GM21381 (cell line): ENCODE results near the gene NISCH.

Experiments used
- ATAC-seq: cut with Tn5 transposase; IDR thresholded peaks from one replicate; pipeline ENCODE4 v1.9.1; 2021; ENCODE audit warnings: mild to moderate bottlenecking, moderate library complexity; ENCODE audit not compliant: unreplicated experiment

NISCH gene

GRCh38 chr3:52535411-52536111 lies 80.2 kb downstream of the NISCH start:
- no peak for ATAC-seq

- ATAC-seq: no peak
Measured at GRCh38 chr3:52536112-52536368, 80.6 kb downstream of the NISCH start.

GRCh38 chr3:52536369-52537164 lies 81.2 kb downstream of the NISCH start, which contains the start of gene UQCC5:
Gene UQCC5, plus strand, starts transcription at chr3:52536605. Its CDS starts 151 bp downstream, at chr3:52536756.
- peak; percentile 83 for ATAC-seq

GRCh38 chr3:52537165-52537620 lies 81.8 kb downstream of the NISCH start:
- no peak for ATAC-seq

GRCh38 chr3:52537726-52538421 lies 82.5 kb downstream of the NISCH start:
- ATAC-seq: no peak

- no peak for ATAC-seq
Measured at GRCh38 chr3:52539010-52539653, 83.7 kb downstream of the NISCH start.

GRCh38 chr3:52541050-52541449 lies 85.6 kb downstream of the NISCH start:
- ATAC-seq: no peak
